Thyroid gland (tissue), 4 donors: ENCODE results near the gene FAM120B.

ENCODE experiments used
- POLR2A ChIP-seq, 2 donors: fragments of 450-650 bp; IDR thresholded peaks; one replicate each; pipeline ENCODE4 v1.6.1; 2017; ENCODE audit warnings: antibody characterized with exemption in 2 of 2, mild to moderate bottlenecking in 2 of 2, moderate library complexity in 1 of 2
- TF ChIP-seq, protein P1 (sequence below), 6 experiments: fragments of 200-600 bp in 3 of 6; fragments of 450-650 bp in 3 of 6; sonication (generic) in 3 of 6; IDR thresholded peaks; one replicate each; pipeline ENCODE4 v1.5.1; 2016 to 2019; ENCODE audit warnings: antibody characterized with exemption in 6 of 6, mild to moderate bottlenecking in 2 of 6, inconsistent platforms in 1 of 6, moderate library complexity in 1 of 6

GRCh38 chr6:170268216-170269129, 38.1 kb upstream of the FAM120B start:
- TF ChIP-seq, protein P1, sequence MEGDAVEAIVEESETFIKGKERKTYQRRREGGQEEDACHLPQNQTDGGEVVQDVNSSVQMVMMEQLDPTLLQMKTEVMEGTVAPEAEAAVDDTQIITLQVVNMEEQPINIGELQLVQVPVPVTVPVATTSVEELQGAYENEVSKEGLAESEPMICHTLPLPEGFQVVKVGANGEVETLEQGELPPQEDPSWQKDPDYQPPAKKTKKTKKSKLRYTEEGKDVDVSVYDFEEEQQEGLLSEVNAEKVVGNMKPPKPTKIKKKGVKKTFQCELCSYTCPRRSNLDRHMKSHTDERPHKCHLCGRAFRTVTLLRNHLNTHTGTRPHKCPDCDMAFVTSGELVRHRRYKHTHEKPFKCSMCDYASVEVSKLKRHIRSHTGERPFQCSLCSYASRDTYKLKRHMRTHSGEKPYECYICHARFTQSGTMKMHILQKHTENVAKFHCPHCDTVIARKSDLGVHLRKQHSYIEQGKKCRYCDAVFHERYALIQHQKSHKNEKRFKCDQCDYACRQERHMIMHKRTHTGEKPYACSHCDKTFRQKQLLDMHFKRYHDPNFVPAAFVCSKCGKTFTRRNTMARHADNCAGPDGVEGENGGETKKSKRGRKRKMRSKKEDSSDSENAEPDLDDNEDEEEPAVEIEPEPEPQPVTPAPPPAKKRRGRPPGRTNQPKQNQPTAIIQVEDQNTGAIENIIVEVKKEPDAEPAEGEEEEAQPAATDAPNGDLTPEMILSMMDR (IDR thresholded peaks at IDR 0.05): no peak
- no peak for TF ChIP-seq POLR2A (IDR thresholded peaks at IDR 0.05)
